Measurements from ENCODE around the gene KANSL1. TPM values are rescaled to one million over a fixed set of nuclear protein-coding genes. Genes with fewer than 3 reads are reported as not detected.
A peak's percentile ranks its signal among the peaks of the same experiment; 100 is the strongest.

KANSL1 gene
- total RNA-seq, 1 donor from 2014 or later: 136 TPM

DNA sequence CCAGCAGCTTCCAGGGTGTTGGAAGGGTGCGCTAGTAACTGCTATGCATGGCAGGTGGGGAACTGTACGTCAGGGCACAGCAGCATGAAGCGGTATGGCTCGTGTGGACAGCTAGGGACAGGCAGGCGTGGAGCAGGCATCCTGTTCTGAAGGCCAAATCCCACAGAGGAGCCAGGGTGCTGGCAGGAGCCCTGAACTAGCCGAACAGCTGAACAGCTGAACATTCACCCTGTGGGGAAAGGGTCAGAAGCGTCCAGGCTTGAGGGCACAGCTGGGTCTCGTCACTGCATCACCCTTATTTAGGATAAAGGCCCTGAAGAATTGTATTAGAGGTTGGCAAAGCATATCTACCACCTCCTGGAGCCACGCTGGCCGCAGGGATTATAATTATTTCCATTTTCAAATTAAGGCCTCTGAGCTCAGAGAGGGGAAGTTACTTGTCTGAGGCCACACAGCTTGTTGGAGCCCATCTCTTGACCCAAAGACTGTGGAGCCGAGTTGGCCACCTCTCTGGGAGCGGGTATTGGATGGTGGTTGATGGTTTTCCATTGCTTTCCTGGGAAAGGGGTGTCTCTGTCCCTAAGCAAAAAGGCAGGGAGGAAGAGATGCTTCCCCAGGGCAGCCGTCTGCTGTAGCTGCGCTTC, 197.5 kb downstream of the KANSL1 start:
- Mint-ChIP-seq H3K27ac (no peak overlapping the region), H3K4me3 (no peak overlapping the region), H3K4me1 (peaks cover 13% of the 10 kb centered on the region), H3K36me3 (no peaks in the 10 kb centered on the region), H3K9me3 (no peaks in the 10 kb centered on the region), H3K27me3 (ENCODE audit: insufficient read depth, low read depth) (peaks cover 10% of the 10 kb centered on the region)
- Histone ChIP-seq H3K27me3 (no peaks in the 10 kb centered on the region), H3K9me3 (ENCODE audit: low read depth) (no peaks in the 10 kb centered on the region), H3K79me2 (ENCODE audit: low read depth) (no peaks in the 10 kb centered on the region), H3K36me3 (no peaks in the 10 kb centered on the region), H4K20me1 (ENCODE audit: low read depth) (no peaks in the 10 kb centered on the region), H3K27ac (no peak overlapping the region), H3K9ac (no peak overlapping the region), H3K4me3 (no peak overlapping the region), H3F3A (ENCODE audit: low read depth) (peaks cover 14% of the 10 kb centered on the region), H3K4me2 (no peak overlapping the region), H3K4me1 (peaks cover 18% of the 10 kb centered on the region), H2AFZ (replicated peaks) (no peak overlapping the region)
- no peak for TF ChIP-seq CTCF (IDR thresholded peaks at IDR 0.05)
- no peak for TF ChIP-seq EZH2 (IDR thresholded peaks at IDR 0.05)
- no peak for TF ChIP-seq EZH2phosphoT487 (IDR thresholded peaks at IDR 0.05)
- DNase-seq (ENCODE audit: low spot score): no peak

DNA sequence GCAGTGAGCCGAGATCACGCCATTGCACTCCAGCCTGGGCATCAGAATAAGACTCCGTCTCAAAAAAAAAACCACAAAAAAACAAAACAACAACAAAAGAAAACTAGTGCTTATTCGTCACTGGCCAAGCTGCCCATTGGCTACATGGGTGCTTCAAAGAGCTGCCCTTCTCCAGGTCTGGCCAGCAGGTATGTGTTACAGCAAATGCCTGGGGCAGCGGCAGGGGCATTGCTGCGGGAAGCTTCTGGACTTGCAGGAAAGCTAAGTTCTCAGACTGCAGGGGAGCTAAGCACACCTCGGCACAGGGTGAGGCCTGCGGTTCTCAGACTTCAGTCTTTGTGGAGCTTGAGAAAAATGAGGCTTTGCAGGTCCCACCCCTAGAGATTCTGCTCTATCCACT, 198.2 kb downstream of the KANSL1 start:
- Histone ChIP-seq H4K20me1 (ENCODE audit: low read depth) (no peaks in the 10 kb centered on the region), H3K36me3 (no peaks in the 10 kb centered on the region), H3F3A (ENCODE audit: low read depth) (peaks cover 14% of the 10 kb centered on the region), H2AFZ (replicated peaks) (no peak overlapping the region), H3K9me3 (ENCODE audit: low read depth) (no peaks in the 10 kb centered on the region), H3K27ac (no peak overlapping the region), H3K79me2 (ENCODE audit: low read depth) (no peaks in the 10 kb centered on the region), H3K4me2 (no peak overlapping the region), H3K4me1 (peaks cover 18% of the 10 kb centered on the region), H3K4me3 (no peak overlapping the region), H3K27me3 (no peaks in the 10 kb centered on the region), H3K9ac (no peak overlapping the region)
- Mint-ChIP-seq H3K9me3 (no peaks in the 10 kb centered on the region), H3K27me3 (ENCODE audit: insufficient read depth, low read depth) (peaks cover 10% of the 10 kb centered on the region), H3K36me3 (no peaks in the 10 kb centered on the region), H3K27ac (no peak overlapping the region), H3K4me3 (no peak overlapping the region), H3K4me1 (peaks cover 13% of the 10 kb centered on the region)
- no peak for TF ChIP-seq EZH2 (IDR thresholded peaks at IDR 0.05)
- TF ChIP-seq CTCF (IDR thresholded peaks at IDR 0.05): no peak
- TF ChIP-seq EZH2phosphoT487 (IDR thresholded peaks at IDR 0.05): no peak
- DNase-seq (ENCODE audit: low spot score): no peak

DNA sequence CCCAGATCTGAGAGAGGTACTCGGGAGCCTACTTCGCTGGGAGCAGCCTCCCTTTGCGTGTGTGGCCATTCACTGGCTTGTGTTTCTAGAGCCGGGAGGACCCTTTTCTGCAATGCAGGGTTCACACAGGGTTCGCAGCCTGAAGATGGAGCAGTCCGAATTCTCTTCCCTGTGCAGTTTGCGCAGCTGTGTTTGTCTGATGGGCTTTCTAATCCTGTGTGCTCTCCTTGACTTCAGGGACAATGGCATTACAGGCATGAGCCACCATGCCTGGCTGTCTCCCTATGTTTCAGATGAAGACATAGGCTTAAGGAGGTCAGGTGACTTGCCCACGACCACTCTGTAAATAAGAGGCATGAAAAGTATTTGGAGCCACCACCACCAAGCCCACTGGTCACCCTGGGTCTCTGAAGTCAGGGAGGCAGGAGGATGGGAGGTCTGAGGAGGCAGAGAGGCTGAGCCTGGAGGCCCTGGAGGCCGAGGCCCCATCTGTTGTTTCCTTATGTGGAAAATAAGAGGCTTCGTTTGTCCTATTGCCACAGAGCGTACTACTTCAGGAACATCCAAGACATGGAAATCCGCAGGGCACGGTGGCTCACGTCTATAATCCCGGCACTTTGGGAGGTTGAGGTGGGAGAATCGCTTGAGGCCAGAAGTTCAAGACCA, 199.1 kb downstream of the KANSL1 start:
- no peak overlapping the region for H3K27ac ChIP-seq
- H4K20me1 ChIP-seq (ENCODE audit: low read depth): no peaks in the 10 kb centered on the region
- H3K4me3 Mint-ChIP-seq: peak overlapping the region; percentile 41
- TF ChIP-seq EZH2 (IDR thresholded peaks at IDR 0.05) (no peak), CTCF (IDR thresholded peaks at IDR 0.05) (no peak), EZH2phosphoT487 (IDR thresholded peaks at IDR 0.05) (no peak)
- no peaks in the 10 kb centered on the region for H3K79me2 ChIP-seq (ENCODE audit: low read depth)
- peaks cover 13% of the 10 kb centered on the region for H3K4me1 Mint-ChIP-seq
- no peaks in the 10 kb centered on the region for H3K27me3 ChIP-seq
- peak overlapping the region; percentile 69 for H3K27ac Mint-ChIP-seq
- H3K4me1 ChIP-seq: peaks cover 18% of the 10 kb centered on the region
- H3K36me3 ChIP-seq: no peaks in the 10 kb centered on the region
- peaks cover 14% of the 10 kb centered on the region for H3F3A ChIP-seq (ENCODE audit: low read depth)
- no peak overlapping the region for H3K4me3 ChIP-seq
- no peak overlapping the region for H3K9ac ChIP-seq
- H3K4me2 ChIP-seq: peak overlapping the region; percentile 42
- no peak overlapping the region for H2AFZ ChIP-seq (replicated peaks)
- H3K9me3 Mint-ChIP-seq: no peaks in the 10 kb centered on the region
- H3K27me3 Mint-ChIP-seq (ENCODE audit: insufficient read depth, low read depth): peaks cover 6% of the 10 kb centered on the region
- no peaks in the 10 kb centered on the region for H3K36me3 Mint-ChIP-seq
- peak; percentile 37 for DNase-seq (ENCODE audit: low spot score)
- no peaks in the 10 kb centered on the region for H3K9me3 ChIP-seq (ENCODE audit: low read depth)
